HK-2 (cell line): ENCODE measurements around the gene TEKTIP1.
"Not testable (repeated sequence)": the region's sequence is repeated elsewhere in the genome, so short reads cannot be mapped to it uniquely, and the experiment has no call there.

ENCODE experiments used
- DNase-seq: peaks from one replicate; pipeline ENCODE4 v3.0.0-alpha.2; 2018; ENCODE audit not compliant: unreplicated experiment

TEKTIP1 gene

GRCh38 chr19:3557461-3558248 is 18.7 kb downstream of the TEKTIP1 start, which contains the start of gene MFSD12:
MFSD12 (minus strand) TSS chr19:3557586; CDS start chr19:3557403, 183 bp downstream.
- peak; percentile 95 for DNase-seq

GRCh38 chr19:3563709-3564524 is 24.9 kb downstream of the TEKTIP1 start:
- DNase-seq, result no peak

GRCh38 chr19:3565139-3565538 is 26.2 kb downstream of the TEKTIP1 start:
- peak; percentile 62 for DNase-seq

GRCh38 chr19:3570042-3570441 is 31.1 kb downstream of the TEKTIP1 start:
- DNase-seq, result not testable (repeated sequence)

- no peak for DNase-seq
These were observed 31.6 kb downstream of the TEKTIP1 start for GRCh38 chr19:3570606-3571011.

GRCh38 chr19:3572132-3572854 is 33.3 kb downstream of the TEKTIP1 start:
- peak; percentile 100 for DNase-seq

GRCh38 chr19:3572855-3573161 is 33.8 kb downstream of the TEKTIP1 start, which contains the start of gene HMG20B:
HMG20B (plus strand) TSS chr19:3572944; CDS start chr19:3573310, 366 bp downstream.
- DNase-seq, result no peak

GRCh38 chr19:3573162-3573857 is 34.3 kb downstream of the TEKTIP1 start:
- DNase-seq, result no peak

- DNase-seq, result peak; percentile 90
These were observed 35.1 kb downstream of the TEKTIP1 start for GRCh38 chr19:3573858-3574637.

- no peak for DNase-seq
These were observed 36.3 kb downstream of the TEKTIP1 start for GRCh38 chr19:3575260-3575741.

GRCh38 chr19:3575949-3576673 is 37.1 kb downstream of the TEKTIP1 start:
- no peak for DNase-seq

GRCh38 chr19:3576696-3577443 is 37.9 kb downstream of the TEKTIP1 start:
- DNase-seq, result no peak

GRCh38 chr19:3577723-3578344 is 38.9 kb downstream of the TEKTIP1 start:
- no peak for DNase-seq

GRCh38 chr19:3578390-3578789 is 39.4 kb downstream of the TEKTIP1 start:
- no peak for DNase-seq

GRCh38 chr19:3580156-3580934 is 41.4 kb downstream of the TEKTIP1 start:
- DNase-seq, result peak; percentile 49

- not testable (repeated sequence) for DNase-seq
These were observed 42.8 kb downstream of the TEKTIP1 start for GRCh38 chr19:3581792-3582191.

GRCh38 chr19:3584036-3584802 is 45.2 kb downstream of the TEKTIP1 start:
- not testable (repeated sequence) for DNase-seq
